GM19452 (cell line): Measurements from ENCODE around the gene PEAR1.

ENCODE experiments used
- ATAC-seq: cut with Tn5 transposase; IDR thresholded peaks from one replicate; pipeline ENCODE4 v1.9.1; 2021; ENCODE audit not compliant: unreplicated experiment

Gene PEAR1

GRCh38 chr1:156860113-156860627 is 33.3 kb upstream of the PEAR1 start:
- no peak for ATAC-seq

- no peak for ATAC-seq
Observed at GRCh38 chr1:156860628-156861423, 32.7 kb upstream of the PEAR1 start, which contains the start of gene NTRK1. NTRK1 (plus strand) TSS chr1:156860865; CDS start chr1:156860935, 70 bp downstream.

GRCh38 chr1:156862584-156862983 is 30.9 kb upstream of the PEAR1 start:
- no peak for ATAC-seq

- ATAC-seq, result no peak
Observed at GRCh38 chr1:156862997-156863599, 30.4 kb upstream of the PEAR1 start.

GRCh38 chr1:156863631-156864030 is 29.9 kb upstream of the PEAR1 start:
- ATAC-seq, result no peak

- ATAC-seq, result no peak
Observed at GRCh38 chr1:156864796-156865195, 28.7 kb upstream of the PEAR1 start.

- ATAC-seq, result no peak
Observed at GRCh38 chr1:156865258-156865657, 28.3 kb upstream of the PEAR1 start.

- no peak for ATAC-seq
Observed at GRCh38 chr1:156865865-156866248, 27.7 kb upstream of the PEAR1 start.

- no peak for ATAC-seq
Observed at GRCh38 chr1:156866249-156866909, 27.1 kb upstream of the PEAR1 start.

GRCh38 chr1:156868341-156868740 is 25.2 kb upstream of the PEAR1 start:
- no peak for ATAC-seq

- ATAC-seq, result no peak
Observed at GRCh38 chr1:156869455-156869854, 24.1 kb upstream of the PEAR1 start.

- ATAC-seq, result no peak
Observed at GRCh38 chr1:156873659-156874058, 19.9 kb upstream of the PEAR1 start.

- no peak for ATAC-seq
Observed at GRCh38 chr1:156874142-156874541, 19.4 kb upstream of the PEAR1 start.

GRCh38 chr1:156874572-156875340 is 18.8 kb upstream of the PEAR1 start:
- no peak for ATAC-seq

GRCh38 chr1:156875341-156875615 is 18.2 kb upstream of the PEAR1 start:
- ATAC-seq, result no peak

GRCh38 chr1:156876281-156876680 is 17.2 kb upstream of the PEAR1 start:
- ATAC-seq, result no peak

- ATAC-seq, result no peak
Observed at GRCh38 chr1:156877433-156878170, 15.9 kb upstream of the PEAR1 start.

GRCh38 chr1:156879876-156880275 is 13.6 kb upstream of the PEAR1 start:
- no peak for ATAC-seq

GRCh38 chr1:156880473-156880872 is 13.0 kb upstream of the PEAR1 start:
- no peak for ATAC-seq

GRCh38 chr1:156881101-156881500 is 12.4 kb upstream of the PEAR1 start:
- no peak for ATAC-seq

GRCh38 chr1:156881663-156882062 is 11.9 kb upstream of the PEAR1 start:
- ATAC-seq, result no peak
